Epithelial cell of proximal tubule (primary cell): Measurements from ENCODE around the gene ZDHHC14. TPM values are rescaled to one million over a fixed set of nuclear protein-coding genes. Genes with fewer than 3 reads are reported as not detected.

Experiments
- DNase-seq: peaks from one replicate; pipeline ENCODE4 v3.0.0-alpha.2; 2011; ENCODE audit warnings: low read depth
- H3K4me3 ChIP-seq: 2 replicates; pipeline ENCODE4 v1.5.1; 2011; ENCODE audit warnings: low read depth, mild to moderate bottlenecking, low read length
- CTCF ChIP-seq: conservative IDR thresholded peaks from 2 replicates; pipeline ENCODE4 v1.5.1; 2012; ENCODE audit warnings: low read depth, mild to moderate bottlenecking, low read length
- total RNA-seq: library from RNA; depleted of rRNA; stranded (reverse); fragments of >200 nt; gene quantifications from 2 replicates; pipeline ENCODE4 v1.2.3, GENCODE V29; 2015

ZDHHC14 gene
- total RNA-seq, 1 donor from 2014 or later = 21.4 TPM

GRCh38 chr6:157655139-157655538, 274.1 kb downstream of the ZDHHC14 start:
- no peak for TF ChIP-seq CTCF
- no peak for DNase-seq
- H3K4me3 ChIP-seq = no peak overlapping the region

- DNase-seq = no peak
- H3K4me3 ChIP-seq = no peak overlapping the region
- TF ChIP-seq CTCF = no peak
Measured at GRCh38 chr6:157656437-157656997, 275.5 kb downstream of the ZDHHC14 start.

- H3K4me3 ChIP-seq = no peak overlapping the region
- TF ChIP-seq CTCF = no peak
- no peak for DNase-seq
Measured at GRCh38 chr6:157657754-157658153, 276.8 kb downstream of the ZDHHC14 start.

GRCh38 chr6:157658301-157658700, 277.3 kb downstream of the ZDHHC14 start:
- no peak for DNase-seq
- no peak for TF ChIP-seq CTCF
- H3K4me3 ChIP-seq = no peak overlapping the region

DNA sequence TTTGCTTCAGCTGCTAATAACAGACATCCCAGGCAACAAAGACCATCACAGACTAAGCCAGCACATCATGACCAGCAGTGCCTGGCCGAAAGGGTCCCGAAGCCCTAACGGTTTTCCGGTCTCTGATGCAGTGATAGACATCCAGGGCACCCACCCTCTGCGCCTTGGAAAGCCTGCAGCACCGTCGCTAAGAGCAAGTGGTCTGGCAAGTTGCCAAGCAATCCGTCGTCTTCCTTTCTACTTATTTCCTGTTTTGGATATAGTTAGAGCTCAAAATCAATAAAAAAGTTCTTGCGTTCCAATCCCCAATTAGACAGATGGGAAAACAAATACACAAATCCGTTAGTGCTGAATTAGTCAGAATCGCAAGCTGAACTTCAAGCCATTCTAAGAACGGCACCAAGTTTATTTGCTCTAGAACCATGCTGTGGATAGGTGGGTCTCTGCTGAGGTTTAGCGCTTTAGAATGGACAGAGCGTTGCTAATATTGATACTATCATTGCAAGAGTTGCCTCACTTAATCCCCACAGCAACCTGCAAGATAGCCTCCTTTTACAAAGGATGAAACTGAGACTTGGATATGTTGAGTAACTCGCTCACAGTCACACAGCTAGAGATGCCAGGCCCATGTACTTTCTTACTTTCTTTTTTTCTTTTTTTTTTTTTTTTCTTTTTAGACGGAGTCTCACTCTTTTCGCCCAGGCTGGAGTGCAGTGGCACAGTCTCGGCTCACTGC, 278.7 kb downstream of the ZDHHC14 start:
- no peak for DNase-seq

DNA sequence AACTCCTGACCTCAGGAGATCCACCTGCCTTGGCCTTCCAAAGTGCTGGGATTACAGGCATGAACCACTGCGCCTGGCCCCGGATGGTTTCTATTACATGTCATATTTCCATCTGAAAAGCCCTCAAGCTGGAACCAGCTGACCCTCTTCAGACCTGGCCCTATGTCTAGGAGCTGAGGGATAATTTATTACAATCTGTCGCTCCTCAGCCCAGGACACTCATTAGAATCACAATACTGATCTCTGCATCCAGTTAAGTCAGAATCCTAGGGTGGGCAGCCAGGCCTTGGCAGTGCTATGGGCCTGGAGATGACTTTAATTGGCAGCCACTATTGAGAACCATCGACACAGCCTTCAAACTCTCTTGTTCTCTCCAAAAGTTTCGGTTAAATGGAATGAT, 279.4 kb downstream of the ZDHHC14 start:
- TF ChIP-seq CTCF = no peak
- DNase-seq = no peak
- no peak overlapping the region for H3K4me3 ChIP-seq

More for the DNA sequence above, 278.7 kb downstream of the ZDHHC14 start:
- no peak for TF ChIP-seq CTCF
- H3K4me3 ChIP-seq = no peak overlapping the region

DNA sequence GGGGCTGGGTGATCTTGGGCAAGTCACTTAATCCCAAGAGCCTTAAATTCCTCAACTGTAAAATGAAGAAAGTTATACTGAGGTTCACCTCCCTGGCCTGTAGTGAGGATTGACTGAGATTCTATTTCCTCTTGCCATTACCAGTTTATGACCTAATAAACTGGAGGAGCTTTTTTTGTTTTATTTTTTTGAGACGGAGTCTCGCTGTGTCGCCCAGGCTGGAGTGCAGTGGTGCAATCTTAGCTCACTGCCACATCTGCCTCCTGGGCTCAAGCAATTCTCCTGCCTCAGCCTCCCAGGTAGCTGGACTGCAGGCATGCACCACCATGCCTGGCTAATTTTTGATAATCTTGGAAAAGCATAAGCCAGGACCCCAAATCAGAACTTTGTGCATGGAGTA, 280.7 kb downstream of the ZDHHC14 start:
- H3K4me3 ChIP-seq = no peak overlapping the region
- no peak for DNase-seq
- no peak for TF ChIP-seq CTCF
